ENCODE data around the gene ARHGAP1.

GRCh38 chr11:46745328-46745727 is 44.9 kb upstream of the ARHGAP1 start:
- no peak for TF ChIP-seq EP300 (IDR thresholded peaks at IDR 0.05; ENCODE audit: borderline replicate concordance)
- no peak for TF ChIP-seq ZBTB7A (IDR thresholded peaks at IDR 0.05; ENCODE audit: low read depth)
- TF ChIP-seq TCF12 (IDR thresholded peaks at IDR 0.05; ENCODE audit: low read depth) = no peak
- TF ChIP-seq YY1 (IDR thresholded peaks at IDR 0.05; ENCODE audit: low read depth) = no peak
- TF ChIP-seq, protein P1, sequence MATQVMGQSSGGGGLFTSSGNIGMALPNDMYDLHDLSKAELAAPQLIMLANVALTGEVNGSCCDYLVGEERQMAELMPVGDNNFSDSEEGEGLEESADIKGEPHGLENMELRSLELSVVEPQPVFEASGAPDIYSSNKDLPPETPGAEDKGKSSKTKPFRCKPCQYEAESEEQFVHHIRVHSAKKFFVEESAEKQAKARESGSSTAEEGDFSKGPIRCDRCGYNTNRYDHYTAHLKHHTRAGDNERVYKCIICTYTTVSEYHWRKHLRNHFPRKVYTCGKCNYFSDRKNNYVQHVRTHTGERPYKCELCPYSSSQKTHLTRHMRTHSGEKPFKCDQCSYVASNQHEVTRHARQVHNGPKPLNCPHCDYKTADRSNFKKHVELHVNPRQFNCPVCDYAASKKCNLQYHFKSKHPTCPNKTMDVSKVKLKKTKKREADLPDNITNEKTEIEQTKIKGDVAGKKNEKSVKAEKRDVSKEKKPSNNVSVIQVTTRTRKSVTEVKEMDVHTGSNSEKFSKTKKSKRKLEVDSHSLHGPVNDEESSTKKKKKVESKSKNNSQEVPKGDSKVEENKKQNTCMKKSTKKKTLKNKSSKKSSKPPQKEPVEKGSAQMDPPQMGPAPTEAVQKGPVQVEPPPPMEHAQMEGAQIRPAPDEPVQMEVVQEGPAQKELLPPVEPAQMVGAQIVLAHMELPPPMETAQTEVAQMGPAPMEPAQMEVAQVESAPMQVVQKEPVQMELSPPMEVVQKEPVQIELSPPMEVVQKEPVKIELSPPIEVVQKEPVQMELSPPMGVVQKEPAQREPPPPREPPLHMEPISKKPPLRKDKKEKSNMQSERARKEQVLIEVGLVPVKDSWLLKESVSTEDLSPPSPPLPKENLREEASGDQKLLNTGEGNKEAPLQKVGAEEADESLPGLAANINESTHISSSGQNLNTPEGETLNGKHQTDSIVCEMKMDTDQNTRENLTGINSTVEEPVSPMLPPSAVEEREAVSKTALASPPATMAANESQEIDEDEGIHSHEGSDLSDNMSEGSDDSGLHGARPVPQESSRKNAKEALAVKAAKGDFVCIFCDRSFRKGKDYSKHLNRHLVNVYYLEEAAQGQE (IDR thresholded peaks at IDR 0.05; ENCODE audit: low read depth) = no peak
- TF ChIP-seq RAD21 (IDR thresholded peaks at IDR 0.05; ENCODE audit: low read depth) = no peak
- TF ChIP-seq EGR1 (IDR thresholded peaks at IDR 0.05) = no peak
